Activated CD8-positive, alpha-beta memory T cell treated with anti-CD3 and anti-CD28 coated beads, Interleukin-2, amount 50 U/mL, for 1 hour (primary cell): ENCODE data around the gene HOXA13.

ENCODE experiments used
- DNase-seq: peaks from one replicate; pipeline ENCODE4 v3.0.0-alpha.2; 2020; ENCODE audit errors: extremely low read depth

The HOXA13 gene

DNA sequence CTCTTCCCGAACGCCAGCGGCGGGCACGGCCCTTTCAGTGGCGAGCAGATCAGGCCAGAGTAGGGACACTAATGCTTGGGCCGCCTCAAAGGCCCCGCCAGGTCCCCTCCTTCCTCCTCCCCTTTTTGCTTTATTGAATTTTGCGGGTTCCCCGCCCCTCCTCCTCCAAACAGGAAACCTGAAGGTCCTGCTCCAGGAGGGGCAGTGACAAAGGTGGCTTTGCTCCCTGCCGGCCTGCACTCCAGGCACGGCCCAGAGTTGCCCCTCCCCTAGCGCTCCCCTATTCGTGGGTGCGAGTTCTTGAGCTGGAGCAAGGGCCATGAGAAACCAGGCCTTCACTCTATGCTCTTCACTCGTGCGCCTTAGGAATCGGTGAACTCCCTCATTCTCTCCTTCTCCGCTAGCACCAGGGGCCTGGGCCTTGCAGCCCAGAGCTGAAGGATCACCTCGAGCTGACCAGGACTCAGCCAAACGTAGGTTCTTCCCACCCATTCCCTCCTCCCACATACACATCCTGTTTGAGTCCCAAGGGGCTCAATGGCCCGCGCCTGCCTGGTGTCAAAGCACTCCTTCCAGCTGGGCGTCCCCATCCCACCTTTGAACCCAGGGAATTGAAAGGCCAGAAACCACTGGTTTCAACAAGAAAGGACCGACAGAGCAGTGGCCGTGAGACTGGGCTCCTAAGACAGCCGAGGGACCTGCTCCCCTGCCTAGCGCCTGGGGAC lies 51.7 kb downstream of the HOXA13 start:
- no peak for DNase-seq

DNA sequence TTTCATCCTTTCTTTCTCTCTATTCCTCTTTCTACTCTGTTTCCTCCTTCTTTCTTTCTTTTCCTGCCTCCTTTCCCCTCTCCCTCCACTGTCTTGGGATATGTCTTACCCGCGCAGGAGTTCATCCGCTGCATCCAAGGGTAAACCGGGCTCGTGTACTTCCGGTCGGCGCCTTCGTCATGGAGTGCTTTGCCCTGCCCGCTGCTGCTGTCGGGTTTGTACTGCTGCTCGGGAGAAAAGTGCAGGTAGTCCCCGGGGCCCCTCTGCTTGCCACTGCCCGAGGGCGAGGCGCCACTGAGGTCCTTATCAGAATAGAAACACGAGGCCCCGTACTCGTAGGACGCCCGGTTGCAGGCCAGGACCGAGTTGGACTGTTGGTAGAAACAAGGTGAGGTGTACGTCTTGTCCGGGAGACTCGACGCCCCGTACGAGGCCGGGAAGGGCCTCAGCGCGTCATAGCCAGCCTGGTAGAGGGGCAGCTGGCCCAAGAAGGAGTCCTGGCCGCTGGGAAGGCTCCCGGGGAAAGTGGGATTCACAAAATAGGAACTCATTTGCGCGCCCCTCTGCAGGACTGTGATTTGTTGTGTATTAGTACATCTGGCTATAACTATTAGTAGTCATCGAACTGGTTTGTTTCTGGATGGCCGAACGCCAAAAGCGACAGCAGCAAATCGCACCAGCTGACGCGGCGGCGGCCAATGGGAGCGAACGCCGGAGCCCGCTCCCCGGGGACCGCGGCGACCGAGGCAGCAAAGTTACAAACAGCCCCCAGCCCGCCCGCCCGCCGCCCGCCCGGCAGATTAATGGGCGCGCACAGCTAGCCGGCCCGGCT lies 52.5 kb downstream of the HOXA13 start, which contains the start of gene HOXA6:
Gene HOXA6 (minus strand): TSS at position 576 of the 832 bp plus-strand sequence. CDS start 25 bp downstream, at position 551.
- DNase-seq, result no peak

DNA sequence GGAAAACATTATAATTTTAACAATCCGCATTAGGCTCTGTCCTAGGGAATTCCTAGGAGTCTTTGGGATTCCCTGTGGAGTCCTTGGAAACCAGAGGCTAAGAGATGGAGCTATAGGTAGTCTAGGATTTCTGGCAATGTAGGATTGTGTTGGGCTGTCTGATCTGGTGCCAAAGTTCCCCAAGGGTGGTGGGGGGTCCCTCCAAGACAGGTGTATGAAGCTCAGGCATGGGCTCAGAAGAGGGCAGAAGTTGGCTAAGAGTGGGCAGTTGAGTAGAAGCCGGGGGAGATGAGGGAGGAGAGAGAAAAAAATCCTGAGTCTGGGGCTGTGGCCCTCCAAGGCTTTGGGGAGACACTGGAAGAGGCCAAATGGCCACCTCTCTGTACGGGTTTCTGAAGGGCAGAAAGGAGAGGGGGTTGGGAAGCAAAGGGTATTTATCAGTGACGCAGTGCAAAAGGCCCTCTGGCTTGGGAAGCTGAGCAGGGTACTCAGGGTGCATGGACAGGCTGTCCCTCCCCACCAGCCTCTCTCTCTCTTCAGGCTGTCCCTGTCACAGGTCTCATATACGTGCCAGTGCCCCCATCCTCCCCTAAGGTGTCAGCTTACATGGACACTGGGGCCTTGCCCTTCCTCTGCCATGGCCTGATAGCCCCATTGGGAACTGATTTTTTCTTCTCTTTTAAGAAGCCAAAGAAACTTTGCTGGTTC lies 53.2 kb downstream of the HOXA13 start:
- DNase-seq, result no peak

DNA sequence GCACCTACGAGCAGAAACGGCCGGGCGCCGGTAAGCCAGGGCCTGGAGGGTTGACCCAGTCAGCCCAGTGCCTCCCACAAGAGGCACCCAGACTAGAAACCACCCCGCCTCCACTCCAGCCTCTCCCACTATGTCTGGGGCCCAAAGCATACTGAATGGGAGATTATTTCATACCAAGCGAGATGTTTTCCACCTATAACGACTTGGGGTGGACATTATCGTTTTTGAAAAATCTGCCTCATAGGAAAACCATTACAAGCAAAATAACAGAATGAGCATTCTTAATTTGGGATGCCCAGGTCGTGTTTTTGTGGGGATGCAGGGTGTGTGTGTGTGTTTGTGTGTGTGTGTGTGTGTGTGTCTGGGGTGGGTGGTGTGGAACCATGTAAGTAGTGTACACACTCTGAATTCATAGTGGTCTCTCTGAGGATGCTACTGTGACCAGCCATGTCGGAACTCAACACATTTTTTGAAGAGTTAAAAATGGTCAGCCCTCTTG lies 53.9 kb downstream of the HOXA13 start:
- DNase-seq, result no peak

DNA sequence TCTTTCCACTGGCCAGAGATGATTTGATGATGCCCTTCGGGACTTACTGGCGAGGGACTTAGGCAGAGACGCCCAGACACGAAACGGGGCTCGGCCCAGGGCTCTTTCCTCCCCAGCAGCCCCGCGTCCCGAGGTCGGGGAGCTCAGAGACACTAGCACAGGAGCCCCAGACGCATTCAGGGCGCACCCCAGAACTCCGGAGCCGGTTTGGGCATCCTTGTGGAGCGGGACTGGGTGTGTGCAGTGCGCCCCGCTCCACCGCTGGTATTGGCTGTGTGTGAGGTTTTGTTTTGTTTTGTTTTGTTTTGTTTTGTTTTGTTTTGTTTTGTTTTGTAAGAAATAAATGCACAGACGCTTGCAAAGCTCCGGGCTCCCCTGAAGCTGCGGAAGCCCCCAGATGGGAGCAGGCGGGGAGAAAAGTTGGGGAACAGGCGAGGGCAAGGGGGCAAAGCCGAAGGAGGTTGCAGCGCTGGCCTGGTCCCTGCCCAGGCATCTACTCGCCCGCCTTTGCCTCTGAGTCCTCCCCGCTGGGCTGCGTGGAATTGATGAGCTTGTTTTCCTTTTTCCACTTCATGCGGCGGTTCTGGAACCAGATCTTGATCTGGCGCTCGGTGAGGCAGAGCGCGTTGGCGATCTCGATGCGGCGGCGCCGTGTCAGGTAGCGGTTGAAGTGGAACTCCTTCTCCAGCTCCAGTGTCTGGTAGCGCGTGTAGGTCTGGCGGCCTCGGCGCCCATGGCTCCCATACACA lies 54.6 kb downstream of the HOXA13 start:
- no peak for DNase-seq

DNA sequence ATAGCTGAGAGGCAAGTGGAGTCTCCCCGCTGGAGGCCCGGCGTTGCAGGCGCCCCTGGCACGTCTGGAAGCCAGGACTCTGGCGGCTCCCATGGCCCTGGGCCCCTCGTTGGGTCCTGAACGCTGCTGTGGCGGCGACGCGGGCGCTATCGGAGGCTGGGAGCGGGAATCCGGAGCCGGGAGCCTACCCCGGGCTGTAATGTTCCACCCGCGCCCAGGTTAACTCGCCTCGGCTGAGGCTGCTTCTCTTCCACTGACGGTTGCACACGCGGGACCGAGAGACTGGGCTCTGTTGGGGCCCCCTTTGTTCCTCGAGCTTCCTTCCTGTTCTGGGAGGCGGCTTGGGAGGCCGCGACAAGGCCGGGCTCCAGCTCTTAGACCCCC lies 55.1 kb downstream of the HOXA13 start:
- no peak for DNase-seq
